HTERT RPE-1 (cell line): ENCODE results near the gene CDK9.

ENCODE experiments used
- in situ Hi-C: fragments of 300-500 bp; cut with MboI; formaldehyde crosslinking; loops from 4 replicates; pipeline ENCODE4 v1.14.3; 2020; ENCODE audit warnings: low sequenced_read_pairs

Gene CDK9

GRCh38 chr9:127801955-127802575 lies 16.2 kb downstream of the CDK9 start:
- in situ Hi-C loops, result no loop called here

- in situ Hi-C loops, result no loop called here
Observed at GRCh38 chr9:127802576-127803443, 17.0 kb downstream of the CDK9 start, which contains the start of gene FPGS. TSS of gene FPGS (plus strand) at chr9:127802882. CDS start at chr9:127802925, 43 bp downstream.

GRCh38 chr9:127803507-127804352 lies 17.9 kb downstream of the CDK9 start:
- in situ Hi-C loops, result no loop called here

- in situ Hi-C loops, result no loop called here
Observed at GRCh38 chr9:127805620-127806019, 19.8 kb downstream of the CDK9 start.

GRCh38 chr9:127806871-127807270 lies 21.0 kb downstream of the CDK9 start:
- in situ Hi-C loops, result no loop called here

GRCh38 chr9:127808347-127809001 lies 22.6 kb downstream of the CDK9 start:
- in situ Hi-C loops, result no loop called here

- in situ Hi-C loops, result no loop called here
Observed at GRCh38 chr9:127809002-127809539, 23.2 kb downstream of the CDK9 start.

GRCh38 chr9:127809540-127810377 lies 23.9 kb downstream of the CDK9 start:
- in situ Hi-C loops, result no loop called here

- in situ Hi-C loops, result no loop called here
Observed at GRCh38 chr9:127810378-127811187, 24.7 kb downstream of the CDK9 start.

GRCh38 chr9:127812011-127812410 lies 26.2 kb downstream of the CDK9 start:
- in situ Hi-C loops, result no loop called here

GRCh38 chr9:127812936-127813675 lies 27.3 kb downstream of the CDK9 start:
- in situ Hi-C loops, result no loop called here

GRCh38 chr9:127813686-127814226 lies 27.9 kb downstream of the CDK9 start:
- in situ Hi-C loops, result no loop called here

GRCh38 chr9:127814619-127815511 lies 29.0 kb downstream of the CDK9 start:
- in situ Hi-C loops, result no loop called here

- in situ Hi-C loops, result no loop called here
Observed at GRCh38 chr9:127815512-127816361, 29.9 kb downstream of the CDK9 start.

- in situ Hi-C loops, result no loop called here
Observed at GRCh38 chr9:127816362-127816725, 30.5 kb downstream of the CDK9 start.

GRCh38 chr9:127816728-127817127 lies 30.9 kb downstream of the CDK9 start:
- in situ Hi-C loops, result no loop called here
